Endothelial cell (in vitro differentiated cells): Measurements from ENCODE around the gene ACTR3. TPM values are rescaled to one million over a fixed set of nuclear protein-coding genes. Genes with fewer than 3 reads are reported as not detected.

Experiments
- DNase-seq: peaks from one replicate; pipeline ENCODE4 v3.0.0; 2021; ENCODE audit warnings: low spot score
- H3K27ac Mint-ChIP-seq: one replicate; pipeline ENCODE4 v1.8.0; 2021; ENCODE audit warnings: mixed read lengths, inconsistent platforms; ENCODE audit not compliant: unreplicated experiment
- H3K27me3 Mint-ChIP-seq: one replicate; pipeline ENCODE4 v1.8.0; 2021; ENCODE audit warnings: mild to moderate bottlenecking, moderate library complexity, mixed read lengths, inconsistent platforms; ENCODE audit not compliant: unreplicated experiment
- H3K36me3 Mint-ChIP-seq: one replicate; pipeline ENCODE4 v1.8.0; 2021; ENCODE audit warnings: mild to moderate bottlenecking, low read depth, mixed read lengths, inconsistent platforms; ENCODE audit not compliant: unreplicated experiment
- H3K4me1 Mint-ChIP-seq: one replicate; pipeline ENCODE4 v1.8.0; 2021; ENCODE audit warnings: mild to moderate bottlenecking, mixed read lengths, inconsistent platforms; ENCODE audit not compliant: unreplicated experiment
- H3K4me3 Mint-ChIP-seq: one replicate; pipeline ENCODE4 v1.8.0; 2021; ENCODE audit warnings: mild to moderate bottlenecking, mixed read lengths, inconsistent platforms; ENCODE audit not compliant: unreplicated experiment
- H3K9me3 Mint-ChIP-seq: one replicate; pipeline ENCODE4 v1.8.0; 2021; ENCODE audit warnings: mixed read lengths, inconsistent platforms; ENCODE audit not compliant: unreplicated experiment
- CTCF ChIP-seq: fragments of 200-600 bp; sonication (generic); IDR thresholded peaks from one replicate; pipeline ENCODE4 v1.5.0; 2021; ENCODE audit warnings: antibody characterized with exemption; ENCODE audit not compliant: unreplicated experiment
- total RNA-seq: library from RNA; stranded (reverse); fragmentation: NEBNext Ultra II Directional; extraction: Animal tissue kit (Norgen Biotek cat#: 25700); gene quantifications from one replicate; pipeline ENCODE4 v1.2.1, GENCODE V29; 2021; ENCODE audit not compliant: unreplicated experiment

Gene ACTR3
- total RNA-seq, 1 donor from 2014 or later = 284 TPM

- Mint-ChIP-seq H3K36me3 (peaks cover 8% of the 10 kb centered on the region), H3K4me3 (no peak overlapping the region), H3K9me3 (no peaks in the 10 kb centered on the region), H3K27me3 (peaks cover 2% of the 10 kb centered on the region), H3K27ac (no peak overlapping the region), H3K4me1 (peaks cover 15% of the 10 kb centered on the region)
- no peak for TF ChIP-seq CTCF
- no peak for DNase-seq
Measured at GRCh38 chr2:113966832-113967231, 76.9 kb downstream of the ACTR3 start.

GRCh38 chr2:113967272-113967671 is 77.4 kb downstream of the ACTR3 start:
- TF ChIP-seq CTCF = no peak
- H3K9me3 Mint-ChIP-seq = no peaks in the 10 kb centered on the region
- H3K27ac Mint-ChIP-seq = no peak overlapping the region
- peaks cover 2% of the 10 kb centered on the region for H3K27me3 Mint-ChIP-seq
- H3K4me1 Mint-ChIP-seq = peaks cover 17% of the 10 kb centered on the region
- H3K4me3 Mint-ChIP-seq = no peak overlapping the region
- H3K36me3 Mint-ChIP-seq = peaks cover 13% of the 10 kb centered on the region
- DNase-seq = no peak

GRCh38 chr2:113972766-113973165 is 82.9 kb downstream of the ACTR3 start:
- peak overlapping the region; percentile 24 for H3K4me3 Mint-ChIP-seq
- H3K4me1 Mint-ChIP-seq = peaks cover 31% of the 10 kb centered on the region
- H3K27me3 Mint-ChIP-seq = peaks cover 18% of the 10 kb centered on the region
- TF ChIP-seq CTCF = no peak
- H3K36me3 Mint-ChIP-seq = peaks cover 50% of the 10 kb centered on the region
- H3K9me3 Mint-ChIP-seq = no peaks in the 10 kb centered on the region
- DNase-seq = no peak
- H3K27ac Mint-ChIP-seq = no peak overlapping the region

GRCh38 chr2:113973810-113974209 is 83.9 kb downstream of the ACTR3 start:
- H3K36me3 Mint-ChIP-seq = peaks cover 55% of the 10 kb centered on the region
- no peak for TF ChIP-seq CTCF

GRCh38 chr2:113974727-113975126 is 84.8 kb downstream of the ACTR3 start:
- Mint-ChIP-seq H3K27me3 (peaks cover 22% of the 10 kb centered on the region), H3K27ac (peak overlapping the region; percentile 61), H3K9me3 (peaks cover 6% of the 10 kb centered on the region), H3K4me3 (peak overlapping the region; percentile 4), H3K4me1 (peaks cover 31% of the 10 kb centered on the region), H3K36me3 (peaks cover 57% of the 10 kb centered on the region)
- TF ChIP-seq CTCF = no peak
- no peak for DNase-seq

More at GRCh38 chr2:113973810-113974209, 83.9 kb downstream of the ACTR3 start:
- H3K27me3 Mint-ChIP-seq = peaks cover 19% of the 10 kb centered on the region
- no peak for DNase-seq
- H3K4me3 Mint-ChIP-seq = no peak overlapping the region
- H3K4me1 Mint-ChIP-seq = peaks cover 31% of the 10 kb centered on the region
- H3K27ac Mint-ChIP-seq = no peak overlapping the region
- H3K9me3 Mint-ChIP-seq = peaks cover 3% of the 10 kb centered on the region
